ENCODE data around the gene NDEL1.

NDEL1 gene

GRCh38 chr17:8459107-8459506, 23.4 kb downstream of the NDEL1 start:
- no peak for DNase-seq

DNA sequence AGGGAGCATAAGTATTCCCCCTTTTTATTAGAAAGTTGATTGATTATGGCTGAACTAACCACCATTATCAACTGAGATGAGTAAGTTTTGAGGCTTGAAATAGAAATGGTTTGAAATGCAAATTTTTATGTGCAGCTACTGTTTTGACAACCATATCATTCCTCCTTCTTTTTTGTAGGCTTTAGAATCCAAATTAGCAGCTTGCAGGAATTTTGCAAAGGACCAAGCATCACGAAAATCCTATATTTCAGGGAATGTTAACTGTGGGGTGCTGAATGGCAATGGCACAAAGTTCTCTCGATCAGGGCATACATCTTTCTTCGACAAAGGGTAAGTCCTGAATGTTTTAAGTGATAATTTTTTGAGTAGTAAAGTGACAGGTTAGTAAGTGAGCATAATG, 24.1 kb downstream of the NDEL1 start:
- DNase-seq = no peak

DNA sequence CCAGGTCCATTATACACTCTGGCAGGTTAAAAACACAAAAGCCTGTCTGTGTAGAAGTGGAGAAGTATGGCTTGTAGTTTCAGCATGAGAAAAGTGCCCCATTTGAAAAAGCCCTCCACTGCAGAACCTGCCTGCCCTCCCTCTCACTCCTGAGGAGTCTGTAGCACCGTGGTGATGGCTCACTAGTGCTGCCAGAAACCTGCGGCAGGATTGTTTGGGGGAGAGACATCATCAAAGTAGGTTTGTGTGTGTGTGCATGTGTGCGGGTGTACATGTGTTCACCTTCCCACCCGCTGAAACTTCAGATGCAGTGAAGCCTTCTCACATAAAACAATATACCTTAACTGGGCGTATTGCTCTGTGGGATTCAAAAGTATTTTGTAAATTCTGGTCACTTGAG, 26.9 kb downstream of the NDEL1 start:
- no peak for DNase-seq

GRCh38 chr17:8463099-8463498, 27.4 kb downstream of the NDEL1 start:
- DNase-seq = no peak

DNA sequence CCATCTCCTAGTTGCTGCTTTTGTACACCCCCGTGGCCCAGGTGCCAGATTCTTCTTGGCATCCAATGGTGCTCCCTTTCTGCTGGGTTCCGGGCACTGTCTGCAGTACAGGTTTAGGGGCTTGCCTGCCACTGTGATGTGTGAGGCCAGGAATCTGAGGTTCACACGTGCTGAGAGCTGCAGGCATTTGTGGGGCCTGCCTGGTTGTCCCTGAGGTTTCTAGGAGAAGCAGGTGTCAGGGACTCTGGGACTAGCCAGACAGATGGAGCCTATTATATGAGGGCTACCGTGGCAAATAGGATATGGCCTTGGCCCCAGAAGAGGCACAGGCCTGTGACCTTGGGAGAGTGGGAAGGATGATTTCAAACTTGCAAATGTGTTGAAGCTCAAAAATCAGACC, 29.3 kb downstream of the NDEL1 start:
- DNase-seq = no peak

DNA sequence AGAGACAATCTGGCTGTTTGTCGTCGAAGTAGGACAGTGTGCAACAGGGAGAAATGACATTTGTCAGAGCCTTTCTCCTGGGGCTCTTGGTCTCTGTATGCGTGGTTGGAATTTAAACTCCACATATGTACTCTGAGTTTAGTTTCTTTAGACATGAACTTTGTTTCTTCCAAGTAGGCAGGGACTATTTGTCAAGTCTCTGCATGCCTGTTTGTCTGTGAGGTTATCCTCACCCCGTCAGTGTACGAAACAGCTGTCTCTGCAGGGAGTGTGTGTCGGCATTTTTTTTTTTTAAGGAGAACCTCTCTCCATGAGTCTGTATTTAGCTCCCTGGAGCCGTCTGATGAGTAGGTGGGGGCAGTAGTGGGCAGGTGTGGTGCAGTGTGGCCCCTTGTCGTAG, 29.7 kb downstream of the NDEL1 start:
- no peak for DNase-seq

DNA sequence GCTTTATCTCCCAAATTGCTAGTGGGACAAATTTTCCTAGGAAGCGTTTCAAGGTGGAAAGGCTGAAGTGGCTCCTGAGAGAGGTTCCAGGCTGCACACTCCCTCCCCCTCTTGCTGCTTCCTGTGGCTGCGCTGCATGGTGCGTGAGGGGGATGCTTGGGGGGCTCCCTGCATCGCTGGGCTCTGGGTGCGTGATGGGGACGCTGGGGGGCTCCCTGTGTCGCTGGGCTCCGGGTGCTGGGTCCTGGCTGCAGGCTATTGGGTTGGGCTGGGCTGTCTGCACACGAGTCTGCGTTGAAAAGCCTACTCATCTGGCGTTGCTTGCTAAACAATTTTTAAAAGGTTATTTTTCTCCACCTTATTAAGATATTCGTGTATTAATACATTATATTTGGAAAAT, 30.1 kb downstream of the NDEL1 start:
- DNase-seq = no peak

- no peak for DNase-seq
Observed at GRCh38 chr17:8466456-8466855, 30.8 kb downstream of the NDEL1 start.

- DNase-seq = no peak
Observed at GRCh38 chr17:8466873-8467272, 31.2 kb downstream of the NDEL1 start.

DNA sequence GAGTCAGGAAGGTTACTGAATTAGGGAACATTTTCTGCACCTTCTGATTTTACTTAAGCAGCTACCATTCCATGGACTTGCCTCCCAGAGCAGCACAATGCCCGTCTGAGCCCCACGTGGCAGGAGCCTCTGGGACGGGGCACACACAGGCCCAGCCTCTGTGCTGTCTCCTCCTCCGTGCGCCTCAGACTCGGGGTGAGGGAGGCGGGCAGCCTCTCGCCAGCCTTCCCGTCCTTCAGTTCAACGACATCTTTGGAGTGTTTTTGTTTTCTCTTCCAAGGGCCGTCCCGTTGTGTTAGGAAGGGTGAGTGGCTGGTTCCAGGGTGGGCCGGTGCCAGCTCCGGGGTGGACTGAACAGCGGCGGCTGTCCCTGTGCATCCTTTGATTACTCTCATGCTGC, 31.8 kb downstream of the NDEL1 start:
- no peak for DNase-seq

- DNase-seq = no peak
Observed at GRCh38 chr17:8468127-8468526, 32.4 kb downstream of the NDEL1 start.

GRCh38 chr17:8468980-8469379, 33.3 kb downstream of the NDEL1 start:
- DNase-seq = no peak

DNA sequence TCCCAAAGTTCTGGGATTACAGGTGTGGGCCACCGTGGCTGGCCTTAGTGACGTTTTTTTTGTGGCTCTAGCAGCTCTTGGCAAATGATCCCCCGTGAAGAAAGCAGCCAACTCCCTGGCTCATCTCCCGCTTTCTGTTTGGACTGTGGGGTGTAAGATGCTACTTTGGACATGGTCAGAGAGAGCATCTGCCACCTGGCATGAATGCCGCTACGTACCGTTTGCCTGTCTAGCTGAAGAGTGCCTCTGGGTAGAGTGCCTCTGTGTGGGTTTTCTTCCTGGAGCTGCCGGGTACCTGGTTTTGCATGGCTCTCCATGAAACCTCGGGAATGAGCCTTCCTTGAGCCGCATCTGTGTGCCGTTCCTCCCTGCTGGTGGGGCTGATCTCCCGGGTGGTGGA, 34.3 kb downstream of the NDEL1 start:
- DNase-seq = no peak

GRCh38 chr17:8470447-8471047, 34.9 kb downstream of the NDEL1 start:
- DNase-seq = peak; percentile 16

- no peak for DNase-seq
Observed at GRCh38 chr17:8472663-8473062, 37.0 kb downstream of the NDEL1 start.

GRCh38 chr17:8473451-8474192, 37.9 kb downstream of the NDEL1 start:
- no peak for DNase-seq

DNA sequence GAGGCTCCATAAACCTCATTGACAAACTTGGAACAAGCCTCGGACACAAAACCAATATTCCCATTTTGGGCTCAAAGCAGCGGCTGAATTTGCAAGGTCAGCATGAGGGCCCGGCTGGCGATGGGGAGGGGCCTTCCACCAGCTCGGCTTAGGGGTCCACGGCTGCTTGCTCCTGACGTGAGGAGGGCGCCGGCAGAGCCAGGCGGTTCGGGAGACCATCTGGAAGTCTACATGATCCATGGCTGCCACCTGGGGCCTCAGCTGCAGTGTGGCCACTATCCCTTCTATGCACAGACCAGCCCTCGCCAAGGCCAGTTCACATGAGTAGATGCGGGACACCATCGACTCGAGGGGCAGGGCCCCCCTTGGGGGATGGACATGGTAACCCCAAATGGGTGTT, 39.1 kb downstream of the NDEL1 start:
- no peak for DNase-seq

DNA sequence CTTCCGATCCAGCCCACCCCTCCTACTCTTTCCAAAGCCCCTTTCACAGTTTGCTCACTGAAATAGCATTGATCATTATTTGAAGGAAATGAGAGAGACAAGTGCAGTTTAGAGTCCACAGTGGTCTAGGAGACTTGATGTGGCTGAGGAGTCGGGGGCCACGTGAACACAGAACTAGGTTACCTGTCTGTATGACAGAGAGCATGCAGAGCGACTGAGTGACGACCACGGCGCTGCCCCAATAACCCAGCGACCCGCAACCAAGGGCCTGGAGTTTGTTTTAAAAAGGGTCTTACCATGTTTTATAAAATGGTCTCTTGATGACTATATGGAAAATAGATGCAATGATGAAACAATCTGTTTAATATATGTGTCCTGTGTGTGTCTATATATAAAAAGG, 39.5 kb downstream of the NDEL1 start:
- no peak for DNase-seq

DNA sequence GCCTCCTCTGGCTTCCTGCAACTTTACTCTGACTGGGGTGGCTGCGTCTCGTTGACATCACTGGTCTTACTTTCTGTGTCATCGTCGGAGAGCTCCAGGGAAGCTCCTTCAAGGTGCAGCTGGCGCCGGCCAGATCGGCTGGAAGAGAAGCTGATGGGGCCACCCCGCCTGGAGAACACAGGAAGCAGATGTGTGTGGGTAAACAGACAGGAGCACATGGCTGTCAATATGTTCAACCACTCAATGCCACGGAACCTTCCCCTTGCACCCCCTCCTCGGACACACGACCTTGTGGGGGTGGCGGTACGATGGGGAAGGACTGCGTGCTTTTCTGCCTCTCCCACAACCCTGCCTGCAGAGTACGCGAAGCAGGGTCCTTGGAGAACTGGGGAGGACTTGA, 40.1 kb downstream of the NDEL1 start:
- peak; percentile 27 for DNase-seq

GRCh38 chr17:8476741-8477140, 41.1 kb downstream of the NDEL1 start:
- no peak for DNase-seq

- DNase-seq = no peak
Observed at GRCh38 chr17:8477171-8477570, 41.5 kb downstream of the NDEL1 start.

GRCh38 chr17:8477715-8478441, 42.2 kb downstream of the NDEL1 start:
- DNase-seq = no peak

DNA sequence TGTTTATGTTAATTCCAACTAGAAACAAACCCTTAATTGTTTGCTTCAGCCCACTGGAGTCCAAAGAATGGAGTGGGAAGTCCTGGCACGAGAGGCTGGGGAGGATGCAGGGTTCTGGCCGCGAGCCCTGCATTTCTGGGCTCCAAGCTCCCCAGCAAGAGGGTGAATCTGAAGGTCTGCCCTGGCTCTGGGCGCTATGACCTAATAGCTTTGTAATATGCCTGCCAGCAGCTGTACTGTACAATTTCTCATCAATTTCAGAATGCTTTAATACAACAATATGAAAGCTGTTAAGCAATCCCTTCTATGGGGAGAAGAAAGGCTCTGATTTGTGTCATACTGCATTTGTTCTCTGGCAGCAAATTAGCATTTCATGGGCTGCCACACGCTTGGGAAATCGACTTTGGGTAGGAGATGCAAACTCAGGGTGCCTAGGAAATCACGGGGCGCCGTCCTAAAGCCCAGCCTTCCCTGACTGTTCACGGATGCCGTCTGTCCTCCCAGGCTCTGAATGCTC, 43.8 kb downstream of the NDEL1 start:
- DNase-seq = no peak
